Activated T-helper 2 cell treated with anti-CD3 and anti-CD28 coated beads, Interferon-gamma antibody, Interleukin-2, Interleukin-4, amounts not matched to agents 10 μg/mL and 5 μg/mL and 100 μg/mL, durations not matched to agents 14 hours and 24 hours and 36 hours (primary cell): ENCODE data around the gene TMEM109. TPM values are rescaled to one million over a fixed set of nuclear protein-coding genes. Genes with fewer than 3 reads are reported as not detected.

ENCODE experiments used
- DNase-seq: peaks from one replicate; pipeline ENCODE4 v3.0.0; 2021; ENCODE audit warnings: low spot score
- H3K27ac Mint-ChIP-seq: one replicate; pipeline ENCODE4 v1.8.0; 2021; ENCODE audit warnings: mixed read lengths
- H3K27me3 Mint-ChIP-seq: one replicate; pipeline ENCODE4 v1.8.0; 2021; ENCODE audit warnings: low read depth, mixed read lengths
- H3K36me3 Mint-ChIP-seq: one replicate; pipeline ENCODE4 v1.8.0; 2021; ENCODE audit warnings: low read depth, mixed read lengths
- H3K4me1 Mint-ChIP-seq: one replicate; pipeline ENCODE4 v1.8.0; 2021; ENCODE audit warnings: low read depth, mixed read lengths
- H3K4me3 Mint-ChIP-seq: one replicate; pipeline ENCODE4 v1.8.0; 2021; ENCODE audit warnings: low read depth, mild to moderate bottlenecking, moderate library complexity, mixed read lengths
- H3K9me3 Mint-ChIP-seq: one replicate; pipeline ENCODE4 v1.8.0; 2021; ENCODE audit warnings: mixed read lengths
- intact Hi-C: fragments of 100-400 bp; cut with micrococcal nuclease; formaldehyde crosslinking; loops from one replicate; pipeline ENCODE4 v1.15.1; 2023
- total RNA-seq: library from RNA; stranded (reverse); gene quantifications from 2 replicates; pipeline ENCODE4 v1.2.3, GENCODE V29; 2022

The TMEM109 gene
- total RNA-seq, 1 donor from 2014 or later, result 112 TPM

DNA sequence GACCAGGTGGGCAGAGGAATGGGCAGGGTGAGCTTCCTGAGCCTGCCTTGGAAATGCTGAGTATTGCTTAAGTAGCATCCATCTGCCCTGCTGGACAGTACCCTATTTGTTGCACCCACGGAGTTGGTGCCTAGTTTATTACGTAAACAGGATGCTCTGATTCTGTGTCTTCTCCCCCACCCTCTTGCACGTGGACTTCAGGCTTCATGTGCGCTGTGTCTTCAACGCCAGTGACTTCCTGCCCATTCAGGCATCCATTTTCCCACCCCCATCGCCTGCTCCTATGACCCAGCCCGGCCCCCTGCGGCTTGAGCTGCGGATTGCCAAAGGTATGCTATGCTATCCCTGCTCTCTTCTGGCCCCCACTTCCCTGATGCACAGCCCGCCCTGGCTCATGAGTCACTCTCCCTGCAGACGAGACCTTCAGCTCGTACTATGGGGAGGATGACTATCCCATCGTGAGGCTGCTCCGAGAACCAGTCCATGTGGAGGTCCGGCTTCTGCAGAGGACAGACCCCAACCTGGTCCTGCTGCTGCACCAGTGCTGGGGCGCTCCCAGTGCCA, 40.9 kb upstream of the TMEM109 start:
- no peak overlapping the region for H3K4me3 Mint-ChIP-seq
- peaks cover 62% of the 10 kb centered on the region for H3K4me1 Mint-ChIP-seq
- H3K27me3 Mint-ChIP-seq, result no peaks in the 10 kb centered on the region
- intact Hi-C loops, result loop anchor here (5.0 kb wide), 1 partner anchor 41 kb away; no protein-coding TSS in a partner anchor
- H3K36me3 Mint-ChIP-seq, result peaks cover 18% of the 10 kb centered on the region
- no peak for DNase-seq
- no peak overlapping the region for H3K27ac Mint-ChIP-seq
- H3K9me3 Mint-ChIP-seq, result no peaks in the 10 kb centered on the region

- Mint-ChIP-seq H3K27me3 (no peaks in the 10 kb centered on the region), H3K4me3 (no peak overlapping the region), H3K9me3 (no peaks in the 10 kb centered on the region), H3K36me3 (peaks cover 18% of the 10 kb centered on the region), H3K27ac (no peak overlapping the region), H3K4me1 (peaks cover 58% of the 10 kb centered on the region)
- intact Hi-C loops, result loop anchor here (5.0 kb wide), 1 partner anchor 41 kb away; no protein-coding TSS in a partner anchor
- DNase-seq, result no peak
These were observed 40.4 kb upstream of the TMEM109 start for GRCh38 chr11:60873533-60873932.

DNA sequence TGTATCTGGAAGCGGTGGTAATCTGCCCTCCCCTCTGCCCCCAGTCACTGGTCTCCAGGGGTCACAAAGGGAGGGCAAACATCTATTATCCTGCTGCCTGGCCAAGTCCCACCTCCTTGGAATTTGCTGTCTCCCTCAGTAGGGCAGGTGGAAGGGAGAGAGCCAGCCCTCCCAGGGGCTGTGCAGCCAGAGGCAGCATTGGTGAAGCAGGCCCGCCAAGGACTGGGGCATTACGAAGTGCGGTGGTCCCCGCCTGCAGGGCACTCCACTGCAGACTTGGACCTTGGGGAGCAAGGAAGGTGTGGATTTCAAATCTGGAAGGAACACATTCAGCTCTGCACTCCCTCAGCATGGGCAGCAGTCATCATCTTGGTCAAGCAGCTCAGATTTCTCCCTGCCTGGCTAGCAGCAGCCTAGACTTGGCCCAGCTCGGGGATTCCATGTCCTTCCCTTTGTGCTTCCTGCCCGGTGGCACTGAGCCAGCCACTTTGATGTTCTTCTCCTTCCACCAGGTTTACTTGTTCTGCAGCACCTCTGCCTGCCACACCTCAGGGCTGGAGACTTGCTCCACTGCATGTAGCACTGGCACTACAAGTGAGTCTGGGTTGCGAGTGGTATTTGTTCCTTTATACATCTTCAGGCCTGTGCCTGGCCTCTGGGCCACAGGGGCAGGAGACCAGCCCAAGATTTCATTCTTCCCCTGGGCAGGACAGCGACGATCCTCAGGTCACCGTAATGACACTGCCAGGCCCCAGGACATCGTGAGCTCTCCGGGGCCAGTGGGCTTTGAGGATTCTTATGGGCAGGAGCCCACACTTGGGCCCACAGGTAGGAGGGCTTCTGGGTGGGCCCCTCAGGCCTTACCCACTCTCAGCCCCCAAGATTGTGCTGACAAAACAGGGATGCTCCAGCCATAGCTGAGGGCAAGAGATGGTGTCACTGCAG, 39.3 kb upstream of the TMEM109 start:
- Mint-ChIP-seq H3K4me3 (no peak overlapping the region), H3K27ac (no peak overlapping the region), H3K9me3 (no peaks in the 10 kb centered on the region), H3K27me3 (no peaks in the 10 kb centered on the region), H3K36me3 (peaks cover 25% of the 10 kb centered on the region), H3K4me1 (peaks cover 49% of the 10 kb centered on the region)
- DNase-seq, result no peak
- intact Hi-C loops, result loop anchor here (5.0 kb wide), 1 partner anchor 42 kb away; no protein-coding TSS in a partner anchor

DNA sequence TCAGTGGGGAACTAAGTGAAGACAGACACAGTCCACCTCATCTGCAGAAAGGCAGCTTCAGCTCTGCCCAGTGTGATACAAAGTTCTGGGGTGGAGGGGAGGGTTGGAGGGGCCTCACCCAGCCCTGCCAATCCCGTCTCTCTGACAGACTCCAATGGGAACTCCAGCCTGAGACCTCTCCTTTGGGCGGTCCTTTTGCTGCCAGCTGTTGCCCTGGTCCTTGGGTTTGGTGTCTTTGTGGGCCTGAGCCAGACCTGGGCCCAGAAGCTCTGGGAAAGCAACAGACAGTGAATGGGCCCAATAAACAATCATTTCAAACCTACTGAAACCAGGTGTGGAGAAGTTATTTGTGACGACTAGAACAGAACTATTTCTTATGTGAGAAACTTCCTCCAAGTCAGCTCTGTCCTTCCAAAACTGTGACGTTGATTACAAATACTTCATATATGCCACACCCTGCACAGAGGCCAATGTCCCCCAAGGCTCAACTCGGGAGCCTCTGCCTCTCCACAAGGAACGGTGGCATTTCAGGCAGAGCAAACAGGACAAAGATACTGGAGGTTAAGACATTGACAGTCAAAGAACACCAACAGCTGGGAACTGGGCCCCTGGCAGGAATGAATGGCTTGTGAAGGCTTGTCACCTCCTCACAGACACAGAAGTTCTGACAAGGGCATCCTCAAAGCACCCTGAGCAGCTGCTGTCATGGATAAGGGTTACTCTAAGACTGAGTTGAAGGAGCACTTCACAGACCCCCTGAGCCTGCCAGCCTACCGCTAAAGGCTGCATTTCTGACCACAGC, 38.4 kb upstream of the TMEM109 start:
- H3K36me3 Mint-ChIP-seq, result peaks cover 29% of the 10 kb centered on the region
- no peak overlapping the region for H3K27ac Mint-ChIP-seq
- no peak overlapping the region for H3K4me3 Mint-ChIP-seq
- intact Hi-C loops, result no loop called here
- H3K4me1 Mint-ChIP-seq, result peaks cover 45% of the 10 kb centered on the region
- H3K27me3 Mint-ChIP-seq, result no peaks in the 10 kb centered on the region
- no peak for DNase-seq
- no peaks in the 10 kb centered on the region for H3K9me3 Mint-ChIP-seq

DNA sequence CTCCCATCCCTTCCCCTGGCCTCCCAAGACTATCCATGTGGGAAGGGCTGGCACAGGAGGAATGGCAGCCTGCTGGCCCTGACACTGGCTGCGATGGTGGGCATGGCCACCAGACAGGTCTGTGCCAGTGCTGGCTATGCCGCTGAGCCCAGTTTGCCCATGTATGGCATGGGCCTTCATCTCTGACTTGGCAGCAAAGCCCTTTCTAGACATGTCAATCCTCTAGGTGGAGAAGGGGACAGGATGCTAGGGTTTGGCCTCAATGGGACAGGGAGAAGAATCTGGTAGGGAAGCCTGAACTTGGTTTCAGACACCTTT, 37.8 kb upstream of the TMEM109 start:
- Mint-ChIP-seq H3K27ac (no peak overlapping the region), H3K4me3 (no peak overlapping the region), H3K4me1 (peaks cover 42% of the 10 kb centered on the region), H3K36me3 (peaks cover 35% of the 10 kb centered on the region), H3K27me3 (no peaks in the 10 kb centered on the region), H3K9me3 (no peaks in the 10 kb centered on the region)
- intact Hi-C loops, result no loop called here
- no peak for DNase-seq

DNA sequence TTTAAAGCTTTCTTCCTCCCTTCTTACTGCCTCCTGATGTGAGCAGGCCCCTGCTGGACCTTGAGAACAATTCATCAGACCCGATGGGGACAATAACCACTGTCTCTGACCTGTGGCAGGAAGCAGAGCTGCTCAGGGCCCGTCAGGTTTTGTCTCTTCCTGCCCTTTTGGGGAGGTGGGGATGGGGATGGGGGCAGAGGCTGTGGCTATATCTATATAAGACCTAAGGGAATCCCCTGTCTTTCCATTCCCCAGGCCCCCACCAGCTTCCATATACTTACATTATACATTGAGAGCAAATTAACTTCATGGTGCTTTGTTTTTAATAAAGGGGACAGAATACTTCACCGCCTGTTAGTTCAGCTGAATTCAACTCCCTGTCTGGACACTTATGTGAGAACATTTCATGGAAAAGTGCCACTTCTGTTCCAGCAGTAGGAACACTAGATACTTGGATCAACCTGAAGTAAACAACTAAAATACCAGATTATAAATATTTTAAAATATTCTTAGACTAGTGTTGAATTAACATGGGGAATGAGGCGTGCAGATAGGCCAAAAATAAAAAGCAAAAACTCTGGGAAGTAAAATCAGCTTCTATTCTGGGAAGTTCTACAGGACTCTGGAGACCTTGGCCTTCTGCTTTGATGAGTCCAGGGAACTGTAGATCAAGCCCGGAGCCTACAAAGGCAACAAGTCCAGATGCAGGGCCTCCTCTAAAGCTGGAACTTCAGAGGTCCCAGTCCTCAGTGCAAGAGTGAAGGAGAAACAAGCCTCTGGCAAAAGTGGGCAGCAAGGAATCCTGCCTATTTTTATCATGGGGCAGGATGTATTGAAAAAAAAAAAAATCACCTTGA, 35.5 kb upstream of the TMEM109 start:
- no peak for DNase-seq
- intact Hi-C loops, result no loop called here
- Mint-ChIP-seq H3K4me3 (no peak overlapping the region), H3K36me3 (peaks cover 53% of the 10 kb centered on the region), H3K27me3 (no peaks in the 10 kb centered on the region), H3K9me3 (no peaks in the 10 kb centered on the region), H3K27ac (no peak overlapping the region), H3K4me1 (peaks cover 28% of the 10 kb centered on the region)

DNA sequence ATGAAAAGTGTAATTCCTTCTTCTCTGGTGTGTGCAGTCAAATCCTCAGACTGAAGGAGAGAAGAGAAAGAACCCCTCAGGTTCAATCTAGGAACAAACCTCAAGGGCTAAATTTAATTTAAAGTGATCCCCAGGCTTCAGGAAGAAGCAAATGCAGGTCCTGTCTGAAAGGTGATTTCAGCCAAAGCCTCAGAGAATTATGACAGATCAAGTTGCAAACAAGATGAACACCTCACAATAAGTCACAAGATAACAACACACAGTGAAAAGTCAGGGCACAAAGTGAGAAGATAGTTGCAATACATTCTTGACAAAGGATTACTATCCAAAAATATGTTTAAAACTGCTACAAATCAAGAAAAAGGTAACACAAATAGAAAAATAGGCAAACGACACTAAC, 34.9 kb upstream of the TMEM109 start:
- H3K9me3 Mint-ChIP-seq, result no peaks in the 10 kb centered on the region
- H3K27me3 Mint-ChIP-seq, result no peaks in the 10 kb centered on the region
- no peak for DNase-seq
- H3K4me1 Mint-ChIP-seq, result peaks cover 26% of the 10 kb centered on the region
- intact Hi-C loops, result no loop called here
- peaks cover 57% of the 10 kb centered on the region for H3K36me3 Mint-ChIP-seq
- H3K4me3 Mint-ChIP-seq, result no peak overlapping the region
- no peak overlapping the region for H3K27ac Mint-ChIP-seq

- Mint-ChIP-seq H3K9me3 (no peaks in the 10 kb centered on the region), H3K4me3 (no peak overlapping the region), H3K36me3 (peaks cover 60% of the 10 kb centered on the region), H3K27ac (no peak overlapping the region), H3K27me3 (no peaks in the 10 kb centered on the region), H3K4me1 (peaks cover 19% of the 10 kb centered on the region)
- intact Hi-C loops, result no loop called here
- DNase-seq, result no peak
These were observed 33.9 kb upstream of the TMEM109 start for GRCh38 chr11:60879971-60880588.

DNA sequence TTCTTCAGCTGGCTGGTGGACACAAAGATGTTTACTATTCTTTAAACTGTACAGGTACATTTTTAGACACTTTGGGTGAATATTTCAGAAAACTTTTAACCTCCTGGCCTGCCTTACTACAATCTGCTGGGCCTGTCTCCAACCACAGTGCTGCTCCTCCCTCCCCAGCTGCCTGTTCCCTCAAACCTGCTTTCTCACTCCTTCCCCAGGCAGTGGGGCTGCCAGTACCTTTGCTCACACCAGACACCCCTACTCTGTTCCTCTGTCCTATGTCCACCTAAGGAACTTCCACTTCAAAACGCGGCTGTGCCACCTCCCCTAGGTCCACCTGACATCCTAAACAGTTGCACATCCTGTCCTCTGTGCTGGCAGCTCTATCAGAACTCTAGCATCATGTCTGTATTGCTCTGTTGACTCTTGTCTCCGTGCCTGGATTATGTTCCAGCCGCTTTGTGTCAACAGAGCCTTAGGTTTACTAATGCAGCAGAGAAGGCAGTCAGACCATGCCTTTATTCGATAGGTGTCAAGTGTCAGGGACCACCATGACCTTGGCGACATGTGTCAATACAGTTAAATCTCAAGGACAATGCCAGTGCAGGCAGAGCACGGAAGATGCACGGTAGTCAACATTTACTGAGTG, 33.2 kb upstream of the TMEM109 start:
- intact Hi-C loops, result no loop called here
- no peak for DNase-seq
- H3K4me1 Mint-ChIP-seq, result peaks cover 19% of the 10 kb centered on the region
- H3K36me3 Mint-ChIP-seq, result peaks cover 66% of the 10 kb centered on the region
- no peak overlapping the region for H3K4me3 Mint-ChIP-seq
- no peaks in the 10 kb centered on the region for H3K9me3 Mint-ChIP-seq
- H3K27me3 Mint-ChIP-seq, result no peaks in the 10 kb centered on the region
- H3K27ac Mint-ChIP-seq, result no peak overlapping the region

- H3K27ac Mint-ChIP-seq, result no peak overlapping the region
- intact Hi-C loops, result loop anchor here (1.0 kb wide), 2 partner anchors 56 to 112 kb away; no protein-coding TSS in a partner anchor
- H3K27me3 Mint-ChIP-seq, result no peaks in the 10 kb centered on the region
- H3K36me3 Mint-ChIP-seq, result peaks cover 70% of the 10 kb centered on the region
- peaks cover 25% of the 10 kb centered on the region for H3K4me1 Mint-ChIP-seq
- no peak overlapping the region for H3K4me3 Mint-ChIP-seq
- H3K9me3 Mint-ChIP-seq, result no peaks in the 10 kb centered on the region
- DNase-seq, result peak; percentile 55
These were observed 26.4 kb upstream of the TMEM109 start for GRCh38 chr11:60887556-60887955.

DNA sequence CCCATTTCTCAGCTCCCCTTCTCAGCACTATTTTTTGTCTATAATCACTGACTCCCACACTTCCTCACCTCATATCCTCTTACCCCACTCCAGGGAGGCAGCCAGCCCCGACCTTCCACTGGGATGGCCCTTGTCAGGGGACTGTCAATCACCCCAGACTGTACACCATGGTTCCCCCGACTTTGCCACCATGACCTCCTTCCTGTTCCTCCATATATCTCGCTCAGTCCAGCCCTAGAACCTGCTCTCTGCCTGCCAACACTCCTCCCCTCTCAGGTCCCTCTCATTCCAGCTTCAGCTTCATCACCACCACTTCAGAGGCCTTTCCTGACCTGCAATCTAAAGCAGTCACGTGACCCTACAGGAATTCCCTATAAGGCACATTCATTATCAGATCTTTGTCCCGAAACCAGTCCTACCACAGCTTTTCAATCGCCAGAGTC, 24.1 kb upstream of the TMEM109 start:
- Mint-ChIP-seq H3K4me3 (no peak overlapping the region), H3K27me3 (no peaks in the 10 kb centered on the region), H3K4me1 (peaks cover 15% of the 10 kb centered on the region), H3K36me3 (peaks cover 70% of the 10 kb centered on the region), H3K9me3 (no peaks in the 10 kb centered on the region), H3K27ac (no peak overlapping the region)
- DNase-seq, result no peak
- intact Hi-C loops, result no loop called here
